Gastrocnemius medialis (tissue), 4 donors: ENCODE data around the gene VWA1. TPM values are rescaled to one million over a fixed set of nuclear protein-coding genes. Genes with fewer than 3 reads are reported as not detected.
"Not testable (repeated sequence)": the region's sequence is repeated elsewhere in the genome, so short reads cannot be mapped to it uniquely, and the experiment has no call there.

ENCODE experiments used
- ATAC-seq, 2 donors: fragments of 150-250 bp; one replicate each; pipeline ENCODE4 v1.9.1; 2016
- DNase-seq, 2 donors: peaks; one replicate each; pipeline ENCODE4 v3.0.0-alpha.2; 2019
- H3K27ac ChIP-seq, 4 donors: fragments of 200-600 bp; sonication (generic); 1 replicate in 1 of 4; 2 replicates in 3 of 4; pipeline ENCODE4 v1.5.1; 2016 to 2018; ENCODE audit warnings: mild to moderate bottlenecking in 2 of 4, moderate library complexity in 1 of 4
- H3K27me3 ChIP-seq, 3 donors: fragments of 200-600 bp; sonication (generic) in 2 of 3; 1 replicate in 1 of 3; 2 replicates in 2 of 3; pipeline versions ENCODE4 v1.5.1 to v1.6.0; 2016 to 2019; ENCODE audit warnings: mild to moderate bottlenecking in 1 of 3, moderate library complexity in 1 of 3
- H3K36me3 ChIP-seq, 2 donors: fragments of 200-600 bp; sonication (generic) in 1 of 2; one replicate each; pipeline ENCODE4 v1.5.1; 2017 to 2018
- H3K4me1 ChIP-seq, 2 donors: fragments of 200-600 bp; sonication (generic) in 1 of 2; one replicate each; pipeline ENCODE4 v1.5.1; 2016 to 2017; ENCODE audit warnings: mild to moderate bottlenecking in 2 of 2
- H3K4me3 ChIP-seq, 4 donors: fragments of 200-600 bp; sonication (generic) in 3 of 4; 1 replicate in 1 of 4; 2 replicates in 3 of 4; pipeline ENCODE4 v1.5.1; 2016 to 2019; ENCODE audit warnings: mild to moderate bottlenecking in 2 of 4
- H3K9me3 ChIP-seq, 3 donors: fragments of 200-600 bp; sonication (generic) in 2 of 3; 1 replicate in 1 of 3; 2 replicates in 2 of 3; pipeline ENCODE4 v1.5.1; 2016 to 2019
- CTCF ChIP-seq, 5 experiments: fragments of 450-650 bp in 3 of 5; fragments of 200-600 bp in 2 of 5; sonication (generic) in 2 of 5; IDR thresholded peaks in 4 of 5; conservative IDR thresholded peaks in 1 of 5; 1 replicate in 4 of 5; 2 replicates in 1 of 5; pipeline ENCODE4 v1.5.1; 2016 to 2019; ENCODE audit warnings: antibody characterized with exemption in 5 of 5, mild to moderate bottlenecking in 3 of 5, moderate library complexity in 3 of 5
- POLR2A ChIP-seq, 2 donors: fragments of 450-650 bp; IDR thresholded peaks; one replicate each; pipeline ENCODE4 v1.6.1; 2017; ENCODE audit warnings: antibody characterized with exemption in 2 of 2, mild to moderate bottlenecking in 2 of 2, moderate library complexity in 2 of 2
- in situ Hi-C, 4 donors: fragments of 200-750 bp; cut with MboI; loops; one replicate each; pipeline versions ENCODE4 v1.15.0 to v1.8.0; 2017; ENCODE audit warnings: low sequenced_read_pairs in 4 of 4
- intact Hi-C: fragments of 100-400 bp; cut with DNase I; formaldehyde crosslinking; loops from one replicate; pipeline ENCODE4 v1.15.1; 2023; ENCODE audit warnings: low total_unique reads
- total RNA-seq, 4 donors: library from RNA; depleted of rRNA; stranded (reverse); fragments of >200 nt; gene quantifications; one replicate each; pipeline versions ENCODE4 v1.1.0 to v1.2.3, GENCODE V29; 2016

Gene VWA1
- total RNA-seq, 4 donors from 2014 or later: 2.1 to 8.3 (median 6.0) TPM

- TF ChIP-seq POLR2A (IDR thresholded peaks at IDR 0.05) (no peak), CTCF (IDR thresholded peaks at IDR 0.05 in 4 of 5, conservative IDR thresholded peaks at IDR 0.05 in 1 of 5) (no peak)
- Histone ChIP-seq H3K27ac (peak overlapping the region in 1 of 4 donors; percentile 18), H3K4me1 (peaks cover 21 to 31% of the 10 kb centered on the region in 2 donors), H3K9me3 (no peaks in the 10 kb centered on the region), H3K4me3 (peak overlapping the region in 3 of 4 donors; percentile 28 to 42 (median 32)), H3K27me3 (peaks cover 2 to 9% (median 4%) of the 10 kb centered on the region in 3 donors), H3K36me3 (no peaks in the 10 kb centered on the region)
- DNase-seq: no peak
- no peak for ATAC-seq
- intact Hi-C loops (no loop called here), in situ Hi-C loops (no loop called here)
Measured at GRCh38 chr1:1427820-1428148, 7.7 kb upstream of the VWA1 start.

- no peak overlapping the region for H3K4me3 ChIP-seq
- peaks cover 2 to 9% (median 4%) of the 10 kb centered on the region in 3 donors for H3K27me3 ChIP-seq
- no peak for DNase-seq
- peaks cover 21 to 34% of the 10 kb centered on the region in 2 donors for H3K4me1 ChIP-seq
- TF ChIP-seq POLR2A (IDR thresholded peaks at IDR 0.05) (no peak), CTCF (IDR thresholded peaks at IDR 0.05 in 4 of 5, conservative IDR thresholded peaks at IDR 0.05 in 1 of 5) (no peak)
- ATAC-seq: no peak
- intact Hi-C loops: no loop called here
- in situ Hi-C loops: no loop called here
- no peaks in the 10 kb centered on the region for H3K36me3 ChIP-seq
- H3K27ac ChIP-seq: peak overlapping the region in 2 of 4 donors; percentile 43 to 50
- no peaks in the 10 kb centered on the region for H3K9me3 ChIP-seq
Measured at GRCh38 chr1:1428174-1428573, 7.3 kb upstream of the VWA1 start.

- in situ Hi-C loops, H3K27me3 ChIP-seq, H3K4me3 ChIP-seq, DNase-seq, H3K36me3 ChIP-seq, H3K9me3 ChIP-seq, ATAC-seq, intact Hi-C loops: not testable (repeated sequence)
- Histone ChIP-seq H3K27ac (peak overlapping the region in 3 of 4 donors; percentile 76 to 81 (median 78)), H3K4me1 (peaks cover 26 to 40% of the 10 kb centered on the region in 2 donors)
Measured at GRCh38 chr1:1428967-1429366, 6.5 kb upstream of the VWA1 start.

- intact Hi-C loops: no loop called here
- in situ Hi-C loops: no loop called here
- Histone ChIP-seq H3K4me3 (peak overlapping the region in 1 of 4 donors; percentile 45), H3K27ac (peak overlapping the region; percentile 76 to 81 (median 78)), H3K36me3 (no peaks in the 10 kb centered on the region), H3K4me1 (peaks cover 30 to 44% of the 10 kb centered on the region in 2 donors), H3K9me3 (no peaks in the 10 kb centered on the region), H3K27me3 (peaks cover 2 to 9% (median 4%) of the 10 kb centered on the region in 3 donors)
- ATAC-seq (peak in 1 of 2 donors; percentile 37), DNase-seq (no peak)
- TF ChIP-seq CTCF (IDR thresholded peaks at IDR 0.05 in 4 of 5, conservative IDR thresholded peaks at IDR 0.05 in 1 of 5): no peak
- TF ChIP-seq POLR2A (IDR thresholded peaks at IDR 0.05): no peak
Measured at GRCh38 chr1:1429671-1430073, 5.8 kb upstream of the VWA1 start.

- peak; percentile 46 to 61 for ATAC-seq
- Histone ChIP-seq H3K27me3 (peaks cover 2 to 9% (median 4%) of the 10 kb centered on the region in 3 donors), H3K36me3 (no peaks in the 10 kb centered on the region), H3K4me1 (peaks cover 32 to 51% of the 10 kb centered on the region in 2 donors), H3K4me3 (peak overlapping the region; percentile 17 to 45 (median 30)), H3K27ac (peak overlapping the region; percentile 76 to 81 (median 78)), H3K9me3 (no peaks in the 10 kb centered on the region)
- TF ChIP-seq POLR2A (IDR thresholded peaks at IDR 0.05) (no peak), CTCF (IDR thresholded peaks at IDR 0.05 in 4 of 5, conservative IDR thresholded peaks at IDR 0.05 in 1 of 5) (peak in 2 of 5 experiments; percentile 10 to 19)
- peak in 1 of 2 donors; percentile 65 for DNase-seq
- intact Hi-C loops (no loop called here), in situ Hi-C loops (no loop called here)
Measured at GRCh38 chr1:1430114-1430982, 5.1 kb upstream of the VWA1 start.
